Activated CD4-positive, alpha-beta T cell treated with anti-CD3 and anti-CD28 coated beads, Interleukin-2, amount 10 ng/mL, durations not matched to agents 7 days and 5 days (primary cell): ENCODE results near the gene ZNF764. TPM values are rescaled to one million over a fixed set of nuclear protein-coding genes. Genes with fewer than 3 reads are reported as not detected.
"Not testable (repeated sequence)": the region's sequence is repeated elsewhere in the genome, so short reads cannot be mapped to it uniquely, and the experiment has no call there.

Experiments
- CTCF ChIA-PET: fragments of 350-600 bp; sonication (Branson Sonifier 250); formaldehyde crosslinking; loops from one replicate; lab custom pipeline; 2021; ENCODE audit warnings: antibody characterized with exemption; lab: Charles Lee
- POLR2A ChIA-PET: fragments of 350-600 bp; sonication (Branson Sonifier 250); formaldehyde crosslinking; loops from one replicate; lab custom pipeline; 2021; ENCODE audit warnings: antibody characterized with exemption; lab: Charles Lee
- DNase-seq: peaks from one replicate; pipeline ENCODE4 v3.0.0-alpha.2; 2020
- H3K27ac Mint-ChIP-seq: one replicate; pipeline ENCODE4 v1.8.0; 2021; ENCODE audit warnings: mild to moderate bottlenecking, moderate library complexity, mixed read lengths
- H3K27me3 Mint-ChIP-seq: one replicate; pipeline ENCODE4 v1.8.0; 2021; ENCODE audit warnings: mixed read lengths
- H3K36me3 Mint-ChIP-seq: one replicate; pipeline ENCODE4 v1.8.0; 2021; ENCODE audit warnings: low read depth, mixed read lengths
- H3K4me1 Mint-ChIP-seq: one replicate; pipeline ENCODE4 v1.8.0; 2021; ENCODE audit warnings: mixed read lengths
- H3K4me3 Mint-ChIP-seq: one replicate; pipeline ENCODE4 v1.8.0; 2021; ENCODE audit warnings: mild to moderate bottlenecking, moderate library complexity, mixed read lengths
- H3K9me3 Mint-ChIP-seq: one replicate; pipeline ENCODE4 v1.8.0; 2021; ENCODE audit warnings: mixed read lengths
- total RNA-seq, 2 experiments: library from RNA; stranded (reverse); gene quantifications; one replicate each; pipeline ENCODE4 v1.2.3, GENCODE V29; 2021

The ZNF764 gene
- total RNA-seq, 2 experiments from 2014 or later, result 17.5 to 18.2 TPM

GRCh38 chr16:30555315-30556124, 2.7 kb downstream of the ZNF764 start:
- Mint-ChIP-seq H3K4me3 (peak overlapping the region; percentile 87), H3K27ac (peak overlapping the region; percentile 64), H3K9me3 (no peaks in the 10 kb centered on the region), H3K36me3 (peaks cover 41% of the 10 kb centered on the region), H3K27me3 (no peaks in the 10 kb centered on the region), H3K4me1 (peaks cover 58% of the 10 kb centered on the region)
- ChIA-PET POLR2A (no interaction called here), CTCF (interaction anchor here (0.6 to 1.9 kb wide), 3 partner anchors 10 to 28 kb away, joined by 3 to 7 read pairs (median 4); no protein-coding TSS in a partner anchor)
- DNase-seq, result no peak

- Mint-ChIP-seq H3K9me3 (no peaks in the 10 kb centered on the region), H3K27ac (no peak overlapping the region), H3K4me3 (no peak overlapping the region), H3K36me3 (peaks cover 41% of the 10 kb centered on the region), H3K4me1 (peaks cover 57% of the 10 kb centered on the region), H3K27me3 (no peaks in the 10 kb centered on the region)
- ChIA-PET POLR2A (no interaction called here), CTCF (interaction anchor here (0.6 to 1.9 kb wide), 3 partner anchors 19 to 30 kb away, joined by 3 to 7 read pairs (median 4); no protein-coding TSS in a partner anchor)
- DNase-seq, result no peak
Measured at GRCh38 chr16:30554557-30555314, 3.4 kb downstream of the ZNF764 start.

- H3K27me3 Mint-ChIP-seq, result no peaks in the 10 kb centered on the region
- DNase-seq, result no peak
- peaks cover 41% of the 10 kb centered on the region for H3K36me3 Mint-ChIP-seq
- no peaks in the 10 kb centered on the region for H3K9me3 Mint-ChIP-seq
- ChIA-PET CTCF (interaction anchor here (1.3 to 3.5 kb wide), 2 partner anchors 18 to 124 kb away, joined by 4 to 19 read pairs; partner anchors contain the start of genes DCTPP1 and ZNF747), POLR2A (no interaction called here)
- peak overlapping the region; percentile 95 for H3K27ac Mint-ChIP-seq
- H3K4me3 Mint-ChIP-seq, result peak overlapping the region; percentile 16
- peaks cover 54% of the 10 kb centered on the region for H3K4me1 Mint-ChIP-seq
Measured at GRCh38 chr16:30553393-30553899, 4.7 kb downstream of the ZNF764 start.

- CTCF ChIA-PET, result interaction anchor here (1.2 to 3.5 kb wide), 3 partner anchors 12 to 123 kb away, joined by 3 to 19 read pairs (median 4); partner anchors contain the start of genes DCTPP1 and ZNF747
- H3K36me3 Mint-ChIP-seq, result peaks cover 44% of the 10 kb centered on the region
- peak overlapping the region; percentile 95 for H3K27ac Mint-ChIP-seq
- POLR2A ChIA-PET, result no interaction called here
- peaks cover 55% of the 10 kb centered on the region for H3K4me1 Mint-ChIP-seq
- H3K27me3 Mint-ChIP-seq, result no peaks in the 10 kb centered on the region
- H3K9me3 Mint-ChIP-seq, result no peaks in the 10 kb centered on the region
- H3K4me3 Mint-ChIP-seq, result peak overlapping the region; percentile 16
- DNase-seq, result no peak
Measured at GRCh38 chr16:30552956-30553355, 5.2 kb downstream of the ZNF764 start.

GRCh38 chr16:30551781-30552180, 6.4 kb downstream of the ZNF764 start:
- DNase-seq, result peak; percentile 83
- Mint-ChIP-seq H3K4me1 (peaks cover 55% of the 10 kb centered on the region), H3K9me3 (no peaks in the 10 kb centered on the region), H3K27ac (peak overlapping the region; percentile 95), H3K27me3 (no peaks in the 10 kb centered on the region), H3K4me3 (peak overlapping the region; percentile 65), H3K36me3 (peaks cover 46% of the 10 kb centered on the region)
- CTCF ChIA-PET, result interaction anchor here (1.1 to 3.5 kb wide), 4 partner anchors 14 to 20 kb away, joined by 3 to 19 read pairs (median 6); partner anchors contain the start of genes ZNF688 and ZNF747
- POLR2A ChIA-PET, result interaction anchor here (0.6 kb wide), 2 partner anchors 16 to 475 kb away, joined by 3 read pairs; no protein-coding TSS in a partner anchor

GRCh38 chr16:30548416-30549253, 9.5 kb downstream of the ZNF764 start:
- Mint-ChIP-seq H3K36me3 (peaks cover 20% of the 10 kb centered on the region), H3K27ac (no peak overlapping the region), H3K4me3 (no peak overlapping the region), H3K9me3 (no peaks in the 10 kb centered on the region), H3K27me3 (no peaks in the 10 kb centered on the region), H3K4me1 (peaks cover 42% of the 10 kb centered on the region)
- no peak for DNase-seq
- CTCF ChIA-PET, result interaction anchor here (0.8 to 1.1 kb wide), 3 partner anchors 9 to 19 kb away, joined by 3 to 5 read pairs (median 3); no protein-coding TSS in a partner anchor
- POLR2A ChIA-PET, result no interaction called here

GRCh38 chr16:30546115-30546514, 12.1 kb downstream of the ZNF764 start:
- DNase-seq, result no peak
- Mint-ChIP-seq H3K4me1 (peaks cover 17% of the 10 kb centered on the region), H3K9me3 (no peaks in the 10 kb centered on the region), H3K27ac (no peak overlapping the region), H3K27me3 (no peaks in the 10 kb centered on the region), H3K36me3 (peaks cover 6% of the 10 kb centered on the region), H3K4me3 (no peak overlapping the region)
- CTCF ChIA-PET, result interaction anchor here (1.6 to 3.7 kb wide), 2 partner anchors 10 to 11 kb away, joined by 3 to 16 read pairs; partner anchors contain the start of gene ZNF747
- POLR2A ChIA-PET, result no interaction called here

GRCh38 chr16:30543067-30543466, 15.1 kb downstream of the ZNF764 start:
- CTCF ChIA-PET, result interaction anchor here (1.4 to 3.7 kb wide), 2 partner anchors 8 to 86 kb away, joined by 3 to 16 read pairs; partner anchors contain the start of gene ZNF747
- no peak overlapping the region for H3K4me3 Mint-ChIP-seq
- no peaks in the 10 kb centered on the region for H3K27me3 Mint-ChIP-seq
- POLR2A ChIA-PET, result no interaction called here
- H3K27ac Mint-ChIP-seq, result no peak overlapping the region
- H3K4me1 Mint-ChIP-seq, result peaks cover 3% of the 10 kb centered on the region
- H3K9me3 Mint-ChIP-seq, result no peaks in the 10 kb centered on the region
- peaks cover 9% of the 10 kb centered on the region for H3K36me3 Mint-ChIP-seq
- no peak for DNase-seq

- POLR2A ChIA-PET, result no interaction called here
- H3K27ac Mint-ChIP-seq, result no peak overlapping the region
- H3K4me3 Mint-ChIP-seq, result no peak overlapping the region
Measured at GRCh38 chr16:30541502-30542329, 16.5 kb downstream of the ZNF764 start.

GRCh38 chr16:30540916-30541464, 17.2 kb downstream of the ZNF764 start:
- POLR2A ChIA-PET, result not testable (repeated sequence)
- CTCF ChIA-PET, result interaction anchor here (0.7 to 1.6 kb wide), 3 partner anchors 11 to 401 kb away, joined by 3 to 5 read pairs (median 3); partner anchors contain the start of gene ZNF764

More at GRCh38 chr16:30541502-30542329, 16.5 kb downstream of the ZNF764 start:
- DNase-seq, result no peak
- Mint-ChIP-seq H3K27me3 (no peaks in the 10 kb centered on the region), H3K9me3 (no peaks in the 10 kb centered on the region), H3K4me1 (peaks cover 13% of the 10 kb centered on the region), H3K36me3 (peaks cover 13% of the 10 kb centered on the region)
- CTCF ChIA-PET, result interaction anchor here (0.7 to 1.6 kb wide), 2 partner anchors 11 to 400 kb away, joined by 3 read pairs; no protein-coding TSS in a partner anchor

More at GRCh38 chr16:30540916-30541464, 17.2 kb downstream of the ZNF764 start:
- peaks cover 17% of the 10 kb centered on the region for H3K36me3 Mint-ChIP-seq
- not testable (repeated sequence) for H3K27ac Mint-ChIP-seq, H3K4me3 Mint-ChIP-seq, H3K27me3 Mint-ChIP-seq, H3K9me3 Mint-ChIP-seq, DNase-seq
- peaks cover 21% of the 10 kb centered on the region for H3K4me1 Mint-ChIP-seq
